ENCODE results near the gene GMDS.

DNA sequence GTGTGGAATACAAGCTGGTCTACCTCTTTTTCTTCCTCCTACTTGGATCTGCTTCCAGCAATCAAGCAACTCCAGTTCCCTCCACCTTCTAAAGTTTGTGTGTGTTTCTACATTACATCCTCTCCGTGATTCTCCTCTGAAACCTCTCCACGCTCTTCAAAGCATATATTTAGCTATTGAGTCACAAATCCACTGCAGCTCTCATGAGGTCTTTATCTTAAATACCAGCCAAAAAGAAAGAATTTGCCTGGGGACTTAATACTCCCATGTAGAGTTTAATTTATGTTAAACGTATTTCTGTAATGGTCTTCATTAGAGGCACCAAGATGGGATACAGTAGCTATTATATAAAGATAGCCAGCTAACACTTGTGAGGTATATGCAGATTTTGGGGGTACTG lies 557.0 kb downstream of the GMDS start:
- TF ChIP-seq, protein P1, sequence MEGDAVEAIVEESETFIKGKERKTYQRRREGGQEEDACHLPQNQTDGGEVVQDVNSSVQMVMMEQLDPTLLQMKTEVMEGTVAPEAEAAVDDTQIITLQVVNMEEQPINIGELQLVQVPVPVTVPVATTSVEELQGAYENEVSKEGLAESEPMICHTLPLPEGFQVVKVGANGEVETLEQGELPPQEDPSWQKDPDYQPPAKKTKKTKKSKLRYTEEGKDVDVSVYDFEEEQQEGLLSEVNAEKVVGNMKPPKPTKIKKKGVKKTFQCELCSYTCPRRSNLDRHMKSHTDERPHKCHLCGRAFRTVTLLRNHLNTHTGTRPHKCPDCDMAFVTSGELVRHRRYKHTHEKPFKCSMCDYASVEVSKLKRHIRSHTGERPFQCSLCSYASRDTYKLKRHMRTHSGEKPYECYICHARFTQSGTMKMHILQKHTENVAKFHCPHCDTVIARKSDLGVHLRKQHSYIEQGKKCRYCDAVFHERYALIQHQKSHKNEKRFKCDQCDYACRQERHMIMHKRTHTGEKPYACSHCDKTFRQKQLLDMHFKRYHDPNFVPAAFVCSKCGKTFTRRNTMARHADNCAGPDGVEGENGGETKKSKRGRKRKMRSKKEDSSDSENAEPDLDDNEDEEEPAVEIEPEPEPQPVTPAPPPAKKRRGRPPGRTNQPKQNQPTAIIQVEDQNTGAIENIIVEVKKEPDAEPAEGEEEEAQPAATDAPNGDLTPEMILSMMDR (IDR thresholded peaks at IDR 0.05; ENCODE audit: low read depth, low read length), result no peak
- TF ChIP-seq EZH2phosphoT487 (IDR thresholded peaks at IDR 0.05; ENCODE audit: low read depth), result no peak

Data from OCI-LY3 (cell line).